ENCODE results near the gene INO80B.
A peak's percentile ranks its signal among the peaks of the same experiment; 100 is the strongest.
"Not testable (repeated sequence)": the region's sequence is repeated elsewhere in the genome, so short reads cannot be mapped to it uniquely, and the experiment has no call there.

Gene INO80B

DNA sequence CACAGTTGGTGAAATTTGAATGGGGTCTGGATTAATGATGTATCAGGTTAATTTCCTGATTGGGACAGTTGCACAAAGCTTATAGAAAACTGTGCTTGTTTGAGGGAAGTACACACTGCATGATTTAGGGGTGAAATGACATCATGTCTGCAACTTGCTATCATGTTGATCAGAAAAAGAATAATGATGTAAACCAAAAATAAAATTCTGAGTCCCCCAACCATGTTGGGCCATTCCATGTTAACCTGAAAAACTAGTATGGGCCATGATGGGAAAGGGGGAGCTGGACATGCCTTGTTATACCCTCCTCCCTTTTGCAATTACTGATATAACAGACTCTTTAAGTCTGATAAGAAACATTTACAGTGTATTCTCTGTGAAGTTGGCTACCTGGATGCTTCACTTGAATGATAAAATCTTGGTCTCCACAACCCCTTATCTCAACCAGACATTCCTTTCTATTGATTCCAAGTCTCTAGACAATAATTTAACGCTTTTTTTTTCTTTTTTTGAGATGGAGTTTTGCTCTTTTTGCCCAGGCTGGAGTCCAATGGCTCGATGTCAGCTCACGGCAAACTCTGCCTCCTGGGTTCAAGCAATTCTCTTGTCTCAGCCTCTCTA, 4.2 kb upstream of the INO80B start:
- no peak for DNase-seq

DNA sequence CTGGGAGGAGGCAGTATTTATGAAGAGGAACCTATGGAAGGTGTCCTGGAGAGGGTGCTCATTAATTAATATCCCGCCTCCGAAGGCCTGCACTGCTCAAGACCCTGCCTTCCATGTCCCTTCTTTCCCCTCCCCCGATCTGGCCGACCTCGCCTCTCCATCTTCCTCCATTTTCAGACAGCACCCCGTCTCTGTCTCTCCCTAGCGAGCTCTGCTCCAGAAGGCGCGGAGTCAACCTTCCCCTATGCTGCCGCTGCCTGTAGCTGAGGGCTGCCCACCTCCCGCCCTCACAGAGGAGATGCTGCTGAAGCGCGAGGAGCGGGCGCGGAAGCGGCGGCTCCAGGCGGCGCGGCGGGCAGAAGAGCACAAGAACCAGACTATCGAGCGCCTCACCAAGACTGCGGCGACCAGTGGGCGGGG, 2.3 kb downstream of the INO80B start:
- peak; percentile 56 for DNase-seq

DNA sequence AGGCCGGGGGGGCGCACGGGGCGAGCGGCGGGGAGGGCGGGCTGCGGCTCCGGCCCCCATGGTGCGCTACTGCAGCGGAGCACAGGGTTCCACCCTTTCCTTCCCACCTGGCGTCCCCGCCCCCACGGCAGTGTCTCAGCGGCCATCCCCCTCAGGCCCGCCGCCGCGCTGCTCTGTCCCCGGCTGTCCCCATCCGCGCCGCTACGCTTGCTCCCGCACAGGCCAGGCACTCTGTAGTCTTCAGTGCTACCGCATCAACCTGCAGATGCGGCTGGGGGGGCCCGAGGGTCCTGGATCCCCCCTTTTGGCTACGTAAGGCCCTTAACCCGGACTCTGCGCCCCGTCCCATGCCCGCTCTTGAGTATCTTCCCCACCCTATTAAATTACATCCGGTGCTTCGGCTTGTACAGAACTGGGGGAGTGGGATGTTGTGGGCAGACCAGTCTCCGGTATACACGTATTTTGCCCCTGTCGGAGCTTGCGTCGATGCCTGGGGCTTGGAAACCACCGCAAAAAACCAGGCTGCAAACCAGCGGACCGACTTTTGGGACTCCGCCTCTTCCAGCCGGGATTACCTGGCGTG, 2.8 kb downstream of the INO80B start:
- DNase-seq = peak; percentile 57

DNA sequence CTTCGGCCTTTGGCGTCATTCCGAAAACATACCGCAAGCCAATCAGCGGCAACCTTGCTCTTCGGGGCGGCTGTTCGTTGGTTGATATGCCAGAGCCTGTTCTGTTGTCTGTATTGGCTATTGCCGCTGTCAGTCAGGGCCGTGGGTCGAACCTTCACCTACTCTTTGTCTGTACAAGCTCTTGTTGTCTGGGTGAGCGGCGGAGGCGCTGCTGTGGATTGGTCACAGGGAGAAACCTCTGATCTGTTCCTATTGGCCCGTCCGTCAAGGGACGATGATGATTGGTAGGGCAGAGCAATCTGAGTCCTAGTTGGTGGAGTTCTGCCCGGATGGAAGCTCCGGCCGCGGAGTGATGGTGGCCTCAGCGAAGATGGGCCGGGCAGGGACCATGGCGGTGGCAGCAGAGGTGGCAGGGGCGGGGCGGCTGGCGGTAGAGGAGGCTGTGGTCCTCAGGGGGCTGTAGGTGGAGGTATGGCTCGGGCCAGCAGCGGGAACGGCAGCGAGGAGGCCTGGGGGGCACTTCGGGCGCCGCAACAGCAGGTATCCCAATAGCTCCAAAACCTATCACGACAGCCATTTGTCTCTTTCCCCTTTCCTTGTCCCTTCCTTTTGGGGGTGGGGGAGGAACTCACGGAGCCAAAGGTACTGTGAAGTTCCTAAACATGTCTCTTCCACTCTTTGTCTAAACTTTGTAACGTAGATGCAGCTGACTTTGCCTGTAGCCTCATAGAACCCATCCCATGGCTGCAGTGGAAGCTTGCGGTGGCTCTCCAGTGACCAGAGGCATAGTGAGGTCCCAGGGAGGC, 3.4 kb downstream of the INO80B start, which contains the start of gene WBP1:
Gene WBP1 (plus strand): TSS at position 307 of the 806 bp plus-strand sequence. CDS start 165 bp downstream, at position 472.
- peak; percentile 97 for DNase-seq

DNA sequence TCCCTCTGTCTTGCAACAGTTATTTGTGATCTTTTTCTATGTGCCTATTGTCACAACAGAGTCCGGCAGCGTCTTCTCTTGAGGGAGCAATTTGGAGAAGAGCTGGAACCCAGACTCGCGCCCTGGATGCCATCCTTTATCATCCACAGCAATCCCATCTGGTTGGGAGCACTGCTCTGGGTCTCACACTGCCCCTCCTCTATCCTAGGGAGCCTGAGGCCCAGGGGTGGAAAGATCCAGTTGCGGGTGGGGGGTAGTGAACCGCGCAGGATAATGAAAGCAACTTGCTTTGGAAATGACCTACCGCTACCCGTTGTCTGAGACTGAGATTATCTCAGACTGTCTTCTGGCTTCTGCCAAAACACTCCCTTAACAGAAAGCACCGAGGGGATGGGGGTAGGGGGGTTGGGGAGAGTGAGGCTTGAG, 4.1 kb downstream of the INO80B start:
- DNase-seq = no peak

DNA sequence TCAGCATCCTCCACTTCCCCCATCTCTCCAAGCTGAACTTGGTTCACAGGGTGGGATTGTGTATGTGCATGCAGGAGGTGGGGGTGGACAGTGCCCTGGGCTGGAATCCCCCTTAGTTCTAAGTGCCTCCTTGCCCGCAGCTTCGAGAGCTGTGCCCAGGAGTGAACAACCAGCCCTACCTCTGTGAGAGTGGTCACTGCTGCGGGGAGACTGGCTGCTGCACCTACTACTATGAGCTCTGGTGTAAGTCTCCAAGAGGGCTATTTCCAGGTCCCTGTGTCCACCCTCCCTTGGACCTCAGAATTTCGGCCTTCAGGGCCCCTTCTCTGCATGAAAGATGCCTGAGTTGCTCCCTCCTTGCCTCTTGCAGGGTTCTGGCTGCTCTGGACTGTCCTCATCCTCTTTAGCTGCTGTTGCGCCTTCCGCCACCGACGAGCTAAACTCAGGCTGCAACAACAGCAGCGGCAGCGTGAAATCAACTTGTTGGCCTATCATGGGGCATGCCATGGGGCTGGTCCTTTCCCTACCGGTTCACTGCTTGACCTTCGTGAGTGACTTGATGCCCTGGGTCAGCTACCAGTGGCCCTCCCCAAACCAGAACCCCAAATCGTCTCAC, 4.7 kb downstream of the INO80B start:
- DNase-seq = not testable (repeated sequence)

DNA sequence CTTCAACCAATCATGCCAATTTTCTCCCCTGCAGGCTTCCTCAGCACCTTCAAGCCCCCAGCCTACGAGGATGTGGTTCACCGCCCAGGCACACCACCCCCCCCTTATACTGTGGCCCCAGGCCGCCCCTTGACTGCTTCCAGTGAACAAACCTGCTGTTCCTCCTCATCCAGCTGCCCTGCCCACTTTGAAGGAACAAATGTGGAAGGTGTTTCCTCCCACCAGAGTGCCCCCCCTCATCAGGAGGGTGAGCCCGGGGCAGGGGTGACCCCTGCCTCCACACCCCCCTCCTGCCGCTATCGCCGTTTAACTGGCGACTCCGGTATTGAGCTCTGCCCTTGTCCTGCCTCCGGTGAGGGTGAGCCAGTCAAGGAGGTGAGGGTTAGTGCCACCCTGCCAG, 5.3 kb downstream of the INO80B start:
- DNase-seq = not testable (repeated sequence)

DNA sequence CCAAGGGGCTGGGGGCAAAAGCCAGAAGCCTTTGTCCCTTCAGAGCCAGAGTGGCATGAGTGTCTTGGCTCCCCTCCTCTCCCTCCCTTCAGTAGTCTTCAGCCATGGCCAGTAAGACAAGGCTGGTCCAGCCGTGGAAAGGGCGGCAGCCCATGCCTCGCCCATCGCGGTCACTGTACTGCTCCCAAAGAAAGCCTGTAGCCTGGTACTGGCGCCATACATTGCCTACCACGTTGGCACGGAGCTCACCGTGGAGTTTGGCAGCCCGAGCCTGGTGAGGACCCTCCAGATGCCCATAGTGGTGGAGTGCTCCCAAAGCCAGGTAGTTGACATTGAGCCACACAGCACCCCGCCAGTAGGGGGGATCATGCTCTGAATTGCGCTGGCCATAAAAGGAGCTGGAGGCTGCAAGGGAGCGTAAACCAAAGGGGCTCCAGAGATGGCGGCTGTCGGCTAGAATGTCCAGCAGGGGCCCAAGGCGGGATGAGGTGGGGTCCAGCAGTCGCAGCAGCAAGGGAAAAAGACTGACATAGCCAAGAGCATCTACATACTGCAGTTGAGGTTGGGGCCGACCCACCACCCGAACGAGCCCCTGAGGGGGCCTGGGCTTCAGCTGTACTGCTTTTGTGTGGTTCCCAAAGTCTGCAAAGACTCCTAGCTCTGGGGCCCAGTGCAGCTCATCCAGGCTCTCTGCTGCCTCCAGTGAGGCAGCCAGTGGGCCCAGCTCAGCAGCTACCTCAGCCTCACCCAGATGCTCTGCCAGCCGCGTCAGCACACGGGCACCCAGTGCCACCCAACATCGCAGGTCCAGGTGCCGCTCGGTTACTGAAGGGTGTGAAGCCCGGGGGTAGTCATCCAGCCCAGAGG, 6.5 kb downstream of the INO80B start:
- no peak for DNase-seq

DNA sequence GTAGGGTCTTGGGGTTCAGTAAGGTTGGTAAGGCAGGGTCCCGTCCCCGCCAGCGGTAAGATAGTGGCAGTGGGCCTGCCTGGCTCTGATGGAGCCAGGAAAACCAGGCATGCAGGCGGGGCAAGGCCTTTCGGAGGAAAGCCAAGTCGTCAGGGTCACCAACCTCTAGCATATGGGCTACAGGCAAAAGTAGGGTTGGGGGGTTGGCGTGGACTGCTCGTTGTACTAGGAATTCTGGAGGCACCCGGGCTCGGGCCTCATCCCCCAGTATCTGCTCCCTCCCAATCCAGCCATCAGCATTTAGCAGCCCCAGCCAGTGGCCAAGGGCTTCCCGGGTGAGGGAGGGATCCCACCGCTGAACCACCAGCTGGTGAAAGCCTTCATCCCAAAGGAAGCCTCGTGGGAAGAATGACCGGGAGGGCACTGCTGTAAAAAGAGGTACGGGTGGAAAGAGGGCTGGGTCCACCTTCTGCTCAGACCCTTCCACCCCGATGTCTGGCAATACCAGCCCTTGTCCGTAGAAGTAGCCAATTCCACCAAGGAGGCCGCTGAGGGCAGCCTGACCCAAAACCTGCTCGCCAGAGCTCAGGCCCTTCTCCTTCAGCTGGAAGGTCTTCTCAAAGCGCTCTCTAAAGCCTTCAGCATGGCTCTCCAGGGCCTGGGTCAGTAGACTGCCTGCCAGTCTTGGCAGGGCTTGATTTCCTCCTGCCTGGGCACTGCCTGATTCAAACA, 7.3 kb downstream of the INO80B start:
- DNase-seq = no peak

DNA sequence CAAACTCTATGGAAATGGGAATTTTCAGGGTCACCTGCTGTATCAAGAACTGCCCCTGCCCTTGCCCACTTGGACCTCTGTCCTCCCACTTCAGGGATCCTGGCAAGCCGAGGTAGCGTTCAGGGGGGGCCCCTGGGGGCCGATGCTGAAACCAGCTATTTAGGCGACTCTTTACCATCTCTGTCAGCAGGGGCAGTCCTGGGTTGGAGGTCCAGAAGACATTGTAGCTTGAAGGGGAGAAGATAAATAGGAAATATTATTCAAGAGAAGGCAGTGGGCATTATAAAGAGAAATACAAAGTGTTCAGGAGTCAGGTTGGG, 7.9 kb downstream of the INO80B start:
- DNase-seq = no peak

DNA sequence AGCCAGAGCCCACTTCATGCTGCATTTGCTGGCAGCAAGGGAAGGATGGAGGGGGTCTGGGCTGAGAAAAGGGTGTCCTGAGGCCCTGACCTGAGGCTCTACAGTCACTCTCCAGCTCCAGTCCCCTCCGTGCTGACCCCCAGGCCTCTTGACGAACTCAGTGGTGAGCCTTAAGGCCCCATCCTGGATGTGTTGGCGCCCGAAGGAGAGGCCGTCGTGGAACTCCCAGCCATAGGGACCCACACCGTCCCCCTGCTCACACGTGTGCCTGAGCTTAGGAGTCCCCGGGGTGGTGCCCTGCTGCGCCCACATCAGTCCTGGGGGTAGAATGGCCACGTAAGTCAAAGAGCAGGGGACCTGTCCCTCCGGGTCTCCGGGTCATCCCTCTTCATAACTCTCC, 9.5 kb downstream of the INO80B start:
- no peak for DNase-seq

DNA sequence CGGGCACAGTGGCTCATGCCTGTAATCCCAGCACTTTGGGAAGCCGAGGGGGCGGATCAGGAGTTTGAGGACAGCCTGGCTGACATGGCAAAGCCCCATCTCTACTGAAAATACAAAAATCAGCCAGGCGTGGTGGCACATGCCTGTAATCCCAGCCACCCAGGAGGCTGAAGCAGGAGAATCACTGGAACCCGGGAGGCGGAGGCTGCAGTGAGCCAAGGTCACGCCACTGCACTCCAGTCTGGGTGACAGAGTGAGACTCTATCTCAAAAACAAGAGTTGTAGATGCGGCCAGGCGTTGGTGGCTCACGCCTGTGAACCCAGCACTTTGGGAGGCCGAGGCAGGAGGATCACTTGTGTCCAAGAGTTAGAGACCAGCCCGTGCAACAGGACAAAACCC, 15.9 kb downstream of the INO80B start:
- DNase-seq = not testable (repeated sequence)

DNA sequence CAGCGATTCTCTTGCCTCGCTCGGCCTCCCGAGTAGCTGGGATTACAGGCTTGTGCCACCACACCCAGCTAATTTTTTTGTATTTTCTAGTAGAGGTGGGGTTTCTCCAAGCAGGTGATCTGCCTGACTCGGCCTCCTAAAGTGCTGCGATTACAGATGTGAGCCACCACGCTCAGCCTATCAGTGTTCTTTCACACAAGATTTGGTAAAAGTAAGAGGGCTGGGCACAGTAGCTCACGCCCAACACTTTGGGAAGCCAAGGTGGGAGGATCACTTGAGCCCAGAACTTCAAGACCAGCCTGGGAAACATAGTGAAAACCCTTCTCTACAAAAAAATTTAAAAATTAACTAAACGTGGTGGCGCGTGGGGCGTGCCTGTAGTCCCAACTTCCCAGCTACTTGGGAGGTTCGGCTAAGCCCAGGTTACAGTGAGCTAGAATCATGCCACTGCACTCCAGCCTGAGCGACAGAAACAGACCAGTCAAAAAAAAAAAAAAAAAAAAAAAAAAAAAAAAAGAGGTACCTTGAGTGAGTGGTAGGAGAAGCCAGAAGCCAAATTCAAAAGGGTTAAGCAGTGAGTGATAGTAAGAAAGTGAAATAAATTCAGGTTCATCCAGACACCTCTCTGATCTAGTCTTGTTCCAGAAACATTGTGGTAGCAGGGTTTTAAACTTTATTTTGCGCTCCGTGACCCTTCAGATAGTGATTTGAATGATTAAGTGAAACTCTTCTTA, 16.6 kb downstream of the INO80B start:
- no peak for DNase-seq

DNA sequence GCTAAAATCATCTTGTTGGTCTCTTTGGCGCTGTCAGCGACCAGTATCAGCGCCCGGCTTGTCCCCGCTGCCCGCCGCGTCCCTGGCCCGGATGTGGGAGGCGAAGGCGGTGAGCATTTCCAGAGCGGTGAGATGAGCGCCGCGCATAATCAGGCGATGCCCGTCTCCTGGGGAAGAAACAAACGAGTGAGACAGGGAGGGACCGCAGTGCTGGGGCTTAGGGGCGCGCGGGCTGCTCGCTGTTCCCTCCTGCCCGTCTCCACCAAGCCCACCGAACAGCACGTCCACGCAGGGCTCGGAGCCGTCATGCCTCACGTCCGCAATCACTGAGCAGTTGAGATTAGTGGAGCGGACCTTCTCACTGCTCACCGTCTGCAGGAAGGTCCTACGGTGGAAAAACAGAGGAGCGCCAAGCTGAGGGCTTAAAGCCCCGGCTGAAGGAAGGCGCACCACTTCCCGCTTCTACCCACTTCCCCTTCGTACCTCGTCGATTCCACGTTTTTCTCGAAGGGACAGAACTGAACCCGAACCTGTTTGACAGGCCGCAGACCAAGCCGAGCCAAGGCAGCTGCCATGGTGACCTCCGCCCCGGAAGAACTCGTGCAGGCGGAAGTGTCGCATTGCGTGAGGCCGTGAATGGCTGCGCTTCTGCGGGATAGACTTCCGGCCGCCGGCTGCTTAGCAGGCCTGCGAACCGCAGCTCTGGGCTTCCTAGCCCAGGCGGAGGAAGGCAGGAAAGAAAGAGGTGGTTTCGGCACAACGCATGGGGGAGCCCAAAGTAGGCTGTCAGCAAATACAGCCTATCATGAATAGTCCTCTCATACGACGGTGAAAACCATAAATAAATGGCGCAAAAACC, 17.4 kb downstream of the INO80B start, which contains the start of gene MRPL53:
Gene MRPL53 (minus strand): TSS at position 595 of the 859 bp plus-strand sequence. CDS start 20 bp downstream, at position 575.
- peak; percentile 60 for DNase-seq

DNA sequence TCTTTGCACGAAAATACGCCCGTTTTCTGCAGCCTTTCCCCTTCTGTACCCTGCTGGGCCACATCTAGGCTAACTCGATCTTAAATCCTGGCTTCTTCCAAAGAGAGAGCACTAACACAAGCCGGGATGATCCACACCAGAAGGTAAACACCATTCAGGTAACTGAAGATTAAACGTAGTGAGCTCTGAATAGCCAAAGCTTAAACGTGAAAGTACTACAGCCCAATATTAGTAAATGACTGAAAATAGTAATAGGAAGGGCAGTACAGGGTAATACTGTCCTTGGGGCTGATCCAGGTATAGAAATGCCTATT, 18.0 kb downstream of the INO80B start:
- DNase-seq = no peak

DNA sequence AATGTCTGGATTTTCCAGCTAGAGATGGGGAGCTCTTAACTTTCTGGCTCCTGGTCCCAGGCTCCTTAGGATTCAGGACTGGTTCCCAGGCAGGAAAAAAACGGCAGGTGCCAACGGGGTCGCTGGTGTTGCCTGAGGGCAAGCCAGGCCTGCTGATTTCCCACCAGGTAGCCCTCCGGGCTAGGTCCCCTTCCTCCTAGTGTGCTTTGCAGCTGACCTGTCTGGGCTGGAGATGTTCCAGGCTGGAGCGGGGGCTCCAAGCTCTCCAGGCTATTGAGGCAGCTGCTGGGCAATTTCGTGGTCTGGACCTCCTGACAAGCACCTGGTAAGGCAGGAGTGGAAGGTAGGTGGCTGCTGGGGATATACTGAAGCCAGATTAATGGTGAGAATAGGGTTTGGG, 19.6 kb downstream of the INO80B start:
- no peak for DNase-seq

DNA sequence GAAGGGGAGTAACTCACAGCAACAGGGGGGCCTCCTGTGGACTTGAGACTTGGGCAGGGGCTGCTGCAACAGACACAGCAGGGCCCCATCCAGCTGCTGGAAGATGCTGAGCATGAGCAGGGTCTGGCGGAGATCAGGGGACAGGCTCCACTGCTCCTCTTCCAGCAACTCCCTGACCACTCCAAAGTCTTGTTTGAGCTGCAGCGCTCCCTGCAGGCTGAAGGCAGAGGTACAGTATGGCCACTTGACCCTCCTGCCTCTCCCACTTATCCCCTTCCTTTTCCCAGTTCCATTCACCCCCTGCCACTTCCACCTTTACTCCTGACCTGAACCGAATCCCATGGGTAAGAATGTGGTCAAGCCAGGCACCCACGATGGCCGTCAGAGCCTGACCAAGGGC, 20.0 kb downstream of the INO80B start:
- DNase-seq = no peak

DNA sequence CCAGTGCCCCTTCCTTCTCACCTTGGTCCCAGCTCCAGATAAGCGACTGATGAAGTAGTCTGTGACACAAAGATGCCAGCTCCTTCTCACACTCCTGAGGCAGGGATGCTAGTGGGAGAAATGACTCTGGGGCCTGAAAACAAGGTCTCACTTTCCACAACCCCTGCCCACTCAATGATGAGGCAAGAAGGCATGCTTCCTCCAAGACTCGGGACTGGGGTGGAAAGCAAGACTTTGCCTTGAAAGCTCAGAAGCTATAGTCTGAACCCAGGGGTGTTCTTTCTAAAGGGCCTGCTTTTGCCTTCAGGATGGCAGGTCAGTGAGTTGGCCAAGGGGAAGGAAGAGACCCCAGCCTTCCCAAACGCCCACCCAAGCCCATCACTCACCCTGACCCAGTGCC, 26.5 kb downstream of the INO80B start:
- no peak for DNase-seq

DNA sequence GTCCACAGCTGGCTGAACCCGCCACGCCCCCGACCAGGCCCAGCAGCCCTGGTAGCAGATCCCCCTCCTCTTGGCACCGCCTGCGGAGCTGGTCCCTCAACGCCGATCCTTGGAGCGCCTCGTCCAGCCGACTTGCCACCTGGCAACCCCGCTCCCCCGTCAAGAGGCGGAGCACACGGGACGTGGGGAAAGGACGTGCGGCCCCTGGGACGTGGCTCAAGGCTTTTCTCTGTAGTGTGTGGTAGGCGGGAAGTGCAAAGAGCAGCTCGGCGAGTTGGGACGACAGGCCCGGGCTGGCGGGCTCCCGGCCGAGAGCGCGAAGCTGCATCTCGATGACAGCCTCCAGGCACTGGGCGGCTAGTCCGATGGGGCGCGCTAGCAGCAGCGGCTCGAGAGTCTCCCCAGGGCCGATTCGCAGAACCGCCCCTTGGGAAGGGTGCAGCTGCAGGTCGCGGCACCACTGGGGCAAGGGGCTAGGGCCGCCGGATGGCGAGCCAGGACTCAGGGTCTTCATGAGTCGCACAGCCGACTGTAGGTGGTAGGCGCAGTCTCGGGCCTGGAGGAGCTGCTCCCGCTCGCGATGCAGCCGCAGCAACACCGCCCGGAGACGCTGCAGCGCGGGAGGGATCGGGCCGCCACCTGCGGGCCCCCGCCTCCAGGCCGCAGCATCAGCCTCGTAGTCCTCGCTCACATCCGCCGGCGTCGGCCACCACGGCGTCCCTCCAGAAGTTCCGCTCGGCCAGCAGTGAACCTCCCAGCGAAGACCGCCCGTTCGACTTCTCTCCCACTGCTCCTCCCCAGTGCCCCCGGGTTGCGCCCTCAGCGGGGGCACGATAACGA, 27.3 kb downstream of the INO80B start:
- no peak for DNase-seq
